HG03571 (cell line): ENCODE results near the gene THADA.
A peak's percentile ranks its signal among the peaks of the same experiment; 100 is the strongest.
"Not testable (repeated sequence)": the region's sequence is repeated elsewhere in the genome, so short reads cannot be mapped to it uniquely, and the experiment has no call there.

Source experiments
- ATAC-seq: cut with Tn5 transposase; IDR thresholded peaks from one replicate; pipeline ENCODE4 v1.9.1; 2021; ENCODE audit not compliant: unreplicated experiment

Gene THADA

GRCh38 chr2:43605079-43605655, 9.3 kb upstream of the THADA start:
- ATAC-seq, result no peak

- ATAC-seq, result no peak
Observed at GRCh38 chr2:43604674-43605073, 8.8 kb upstream of the THADA start.

GRCh38 chr2:43600596-43600995, 4.8 kb upstream of the THADA start:
- ATAC-seq, result not testable (repeated sequence)

GRCh38 chr2:43594875-43595274, 963 bp downstream of the THADA start:
- no peak for ATAC-seq

GRCh38 chr2:43593254-43593653, 2.6 kb downstream of the THADA start:
- no peak for ATAC-seq

GRCh38 chr2:43592443-43592842, 3.4 kb downstream of the THADA start:
- ATAC-seq, result no peak

GRCh38 chr2:43585708-43586107, 10.1 kb downstream of the THADA start:
- no peak for ATAC-seq

- ATAC-seq, result no peak
Observed at GRCh38 chr2:43579275-43579981, 16.4 kb downstream of the THADA start.

- ATAC-seq, result no peak
Observed at GRCh38 chr2:43576981-43577892, 18.6 kb downstream of the THADA start.

GRCh38 chr2:43572244-43572643, 23.6 kb downstream of the THADA start:
- ATAC-seq, result no peak

- ATAC-seq, result peak; percentile 60
Observed at GRCh38 chr2:43569921-43570320, 25.9 kb downstream of the THADA start.

- no peak for ATAC-seq
Observed at GRCh38 chr2:43568228-43568627, 27.6 kb downstream of the THADA start.

- no peak for ATAC-seq
Observed at GRCh38 chr2:43566461-43566729, 29.4 kb downstream of the THADA start.

- no peak for ATAC-seq
Observed at GRCh38 chr2:43563679-43564078, 32.2 kb downstream of the THADA start.

- ATAC-seq, result no peak
Observed at GRCh38 chr2:43560231-43560547, 35.6 kb downstream of the THADA start.

- peak; percentile 68 for ATAC-seq
Observed at GRCh38 chr2:43559391-43560230, 36.2 kb downstream of the THADA start.

- ATAC-seq, result no peak
Observed at GRCh38 chr2:43557196-43557595, 38.6 kb downstream of the THADA start.

GRCh38 chr2:43556256-43556655, 39.6 kb downstream of the THADA start:
- no peak for ATAC-seq

GRCh38 chr2:43553341-43553855, 42.4 kb downstream of the THADA start:
- no peak for ATAC-seq

- ATAC-seq, result no peak
Observed at GRCh38 chr2:43551990-43552389, 43.8 kb downstream of the THADA start.

GRCh38 chr2:43548381-43548780, 47.5 kb downstream of the THADA start:
- not testable (repeated sequence) for ATAC-seq
